ENCODE results near the gene IFITM1.

IFITM1 gene

GRCh38 chr11:298406-299065, 15.3 kb upstream of the IFITM1 start:
- TF ChIP-seq, protein P1, sequence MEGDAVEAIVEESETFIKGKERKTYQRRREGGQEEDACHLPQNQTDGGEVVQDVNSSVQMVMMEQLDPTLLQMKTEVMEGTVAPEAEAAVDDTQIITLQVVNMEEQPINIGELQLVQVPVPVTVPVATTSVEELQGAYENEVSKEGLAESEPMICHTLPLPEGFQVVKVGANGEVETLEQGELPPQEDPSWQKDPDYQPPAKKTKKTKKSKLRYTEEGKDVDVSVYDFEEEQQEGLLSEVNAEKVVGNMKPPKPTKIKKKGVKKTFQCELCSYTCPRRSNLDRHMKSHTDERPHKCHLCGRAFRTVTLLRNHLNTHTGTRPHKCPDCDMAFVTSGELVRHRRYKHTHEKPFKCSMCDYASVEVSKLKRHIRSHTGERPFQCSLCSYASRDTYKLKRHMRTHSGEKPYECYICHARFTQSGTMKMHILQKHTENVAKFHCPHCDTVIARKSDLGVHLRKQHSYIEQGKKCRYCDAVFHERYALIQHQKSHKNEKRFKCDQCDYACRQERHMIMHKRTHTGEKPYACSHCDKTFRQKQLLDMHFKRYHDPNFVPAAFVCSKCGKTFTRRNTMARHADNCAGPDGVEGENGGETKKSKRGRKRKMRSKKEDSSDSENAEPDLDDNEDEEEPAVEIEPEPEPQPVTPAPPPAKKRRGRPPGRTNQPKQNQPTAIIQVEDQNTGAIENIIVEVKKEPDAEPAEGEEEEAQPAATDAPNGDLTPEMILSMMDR (IDR thresholded peaks at IDR 0.05; ENCODE audit: low read depth, low read length, missing control alignments) = no peak
- no peak for DNase-seq (ENCODE audit: low read depth)

GRCh38 chr11:299081-299891, 14.6 kb upstream of the IFITM1 start, which contains the start of gene IFITM5:
Gene IFITM5 (minus strand): TSS chr11:299526. CDS start chr11:299490, 36 bp downstream.
- no peak within 1 kb of the TSS for H3K4me3 ChIP-seq (ENCODE audit: low read depth, low read length)
- no peak for DNase-seq (ENCODE audit: low read depth)
- TF ChIP-seq, protein P1 (IDR thresholded peaks at IDR 0.05; ENCODE audit: low read depth, low read length, missing control alignments) = no peak

More at GRCh38 chr11:298406-299065, 15.3 kb upstream of the IFITM1 start:
- H3K4me3 ChIP-seq (ENCODE audit: low read depth, low read length) = no peak overlapping the region

- DNase-seq (ENCODE audit: low read depth) = no peak
- TF ChIP-seq, protein P1 (IDR thresholded peaks at IDR 0.05; ENCODE audit: low read depth, low read length, missing control alignments) = no peak
Measured at GRCh38 chr11:299951-300735, 13.7 kb upstream of the IFITM1 start.

DNA sequence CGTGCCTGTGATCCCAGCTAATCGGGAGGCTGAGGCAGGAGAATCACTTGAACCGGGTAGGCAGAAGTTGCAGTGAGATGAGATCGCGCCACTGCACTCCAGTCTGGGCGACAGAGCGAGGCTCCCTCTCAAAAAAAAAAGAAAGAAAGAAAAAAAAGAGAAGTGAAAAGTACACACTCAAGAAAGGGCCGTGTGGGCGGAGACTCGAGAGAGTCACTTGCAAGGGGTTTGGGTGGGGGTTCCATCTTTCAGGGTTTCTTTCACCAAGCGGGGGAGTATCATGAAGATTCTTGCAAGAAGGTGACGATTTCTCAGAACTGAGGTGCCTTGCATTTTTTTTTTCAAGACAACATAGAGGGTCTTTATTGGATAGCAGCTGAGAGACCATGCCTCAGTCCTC, 10.5 kb upstream of the IFITM1 start:
- TF ChIP-seq, protein P1 (IDR thresholded peaks at IDR 0.05; ENCODE audit: low read depth, low read length, missing control alignments) = no peak
- no peak for DNase-seq (ENCODE audit: low read depth)
- no peak overlapping the region for H3K4me3 ChIP-seq (ENCODE audit: low read depth, low read length)

More at GRCh38 chr11:299951-300735, 13.7 kb upstream of the IFITM1 start:
- H3K4me3 ChIP-seq (ENCODE audit: low read depth, low read length) = no peak overlapping the region

DNA sequence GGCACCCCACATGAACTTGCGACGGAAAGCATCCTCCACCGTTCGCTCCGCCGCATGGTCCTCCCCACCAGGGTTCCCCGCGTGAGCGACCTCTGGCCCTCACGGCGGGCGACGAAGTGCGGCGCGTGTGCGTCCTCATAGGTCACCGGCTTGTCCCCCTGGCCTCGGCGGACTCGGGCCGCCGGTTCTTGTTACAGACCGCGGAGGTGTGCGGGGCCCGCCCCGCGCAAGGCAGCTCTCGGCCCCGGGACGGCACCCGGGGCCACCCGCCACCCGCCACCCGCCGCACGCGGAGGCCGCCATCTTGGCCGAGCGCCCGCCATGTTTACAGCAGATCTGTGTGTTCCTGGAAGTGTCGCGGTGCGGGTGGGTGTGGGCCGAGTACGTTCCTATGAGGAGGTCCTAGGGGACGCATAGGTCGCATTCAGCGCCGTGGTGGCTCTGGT, 9.8 kb upstream of the IFITM1 start:
- TF ChIP-seq, protein P1 (IDR thresholded peaks at IDR 0.05; ENCODE audit: low read depth, low read length, missing control alignments) = no peak
- DNase-seq (ENCODE audit: low read depth) = no peak
- H3K4me3 ChIP-seq (ENCODE audit: low read depth, low read length) = no peak overlapping the region

DNA sequence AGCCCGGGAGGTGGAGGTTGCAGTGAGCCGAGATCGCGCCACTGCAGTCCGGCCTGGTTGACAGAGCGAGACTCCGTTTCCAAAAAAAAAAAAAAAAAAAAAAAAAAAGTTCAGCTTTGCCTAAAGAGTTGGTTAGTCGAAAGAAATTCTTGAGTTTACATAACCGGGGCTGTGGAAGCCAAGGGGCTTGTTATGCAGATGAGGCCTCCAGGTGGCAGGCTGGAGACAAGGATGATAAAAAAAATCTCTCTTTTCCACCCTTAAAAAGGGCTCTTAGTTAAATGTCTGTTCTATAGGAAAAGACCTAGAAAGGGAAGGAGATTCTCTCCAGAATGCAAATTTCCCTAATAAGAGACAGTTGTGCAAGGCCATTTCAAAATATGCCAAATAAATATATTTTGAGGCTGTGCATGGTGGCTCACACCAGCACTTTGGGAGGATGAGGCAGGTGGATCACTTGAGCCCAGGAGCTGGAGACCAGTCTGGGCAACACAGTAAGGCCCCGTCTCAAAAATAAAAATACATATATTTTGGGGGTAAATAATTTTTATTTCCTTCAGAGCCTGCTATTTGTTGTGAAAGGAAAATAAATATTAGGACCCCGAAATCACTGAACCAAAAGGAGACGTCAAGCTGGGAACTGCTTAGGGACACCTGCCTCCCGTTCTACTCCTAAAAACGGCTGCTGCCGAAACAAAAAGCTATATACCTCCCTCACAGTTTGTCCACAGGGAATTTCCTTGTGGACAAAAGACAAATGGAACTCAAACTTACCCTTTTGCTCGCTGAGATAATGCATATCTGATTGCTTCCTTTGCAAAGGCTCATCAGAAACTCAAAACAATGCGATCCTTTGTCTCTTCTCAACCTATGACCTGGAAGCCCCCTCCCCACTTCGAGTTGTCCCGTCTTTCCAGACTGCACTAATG, 8.7 kb upstream of the IFITM1 start:
- no peak overlapping the region for H3K4me3 ChIP-seq (ENCODE audit: low read depth, low read length)
- no peak for DNase-seq (ENCODE audit: low read depth)
- TF ChIP-seq, protein P1 (IDR thresholded peaks at IDR 0.05; ENCODE audit: low read depth, low read length, missing control alignments) = peak; percentile 67
